SK-N-SH (cell line): ENCODE results near the gene ANKH. TPM values are rescaled to one million over a fixed set of nuclear protein-coding genes. Genes with fewer than 3 reads are reported as not detected.

ENCODE experiments used
- CTCF ChIA-PET: fragments of 300-600, 350-600 bp; formaldehyde crosslinking; extraction: SDS; loops from one replicate; lab custom pipeline; 2021; lab: Yijun Ruan, JAX
- POLR2A ChIA-PET: fragments of 350-600 bp; sonication (Branson Sonifier 250); formaldehyde crosslinking; extraction: SDS; loops from one replicate; lab custom pipeline; 2020; ENCODE audit warnings: antibody characterized with exemption, inconsistent platforms; lab: Yijun Ruan, JAX
- DNase-seq: peaks from one replicate; pipeline ENCODE4 v3.0.0; 2012
- H2AFZ ChIP-seq: fragments of 200-600 bp; sonication (generic); 2 replicates; pipeline ENCODE4 v1.8.1; 2016; ENCODE audit warnings: antibody characterized with exemption, mild to moderate bottlenecking, low read depth
- H3F3A ChIP-seq: fragments of 200-600 bp; sonication (generic); replicated peaks from 2 replicates; pipeline ENCODE3; 2016; ENCODE audit warnings: antibody characterized with exemption, mild to moderate bottlenecking; ENCODE audit not compliant: insufficient read depth
- H3K27ac ChIP-seq, 2 experiments: fragments of 200-500 bp in 1 of 2; fragments of 200-600 bp in 1 of 2; sonication (Bioruptor generic) in 1 of 2; sonication (generic), shearing (Covaris generic) in 1 of 2; 2 replicates each; pipeline versions ENCODE4 v1.5.1 to v1.6.1; 2014 to 2016; ENCODE audit warnings: low read depth in 2 of 2, inconsistent platforms in 1 of 2, low read length in 1 of 2, mild to moderate bottlenecking in 1 of 2, mixed read lengths in 1 of 2
- H3K27me3 ChIP-seq: fragments of 200-600 bp; sonication (generic), shearing (Covaris generic); 2 replicates; pipeline ENCODE4 v1.6.1; 2016; ENCODE audit warnings: mixed run types; ENCODE audit not compliant: insufficient read depth
- H3K36me3 ChIP-seq, 2 experiments: fragments of 200-500 bp in 1 of 2; fragments of 200-600 bp in 1 of 2; sonication (Bioruptor generic) in 1 of 2; sonication (generic) in 1 of 2; replicated peaks in 1 of 2; 2 replicates each; pipeline versions ENCODE3 to v1.5.1; 2014 to 2016; ENCODE audit warnings: low read length in 1 of 2, mild to moderate bottlenecking in 1 of 2; ENCODE audit not compliant: insufficient read depth in 2 of 2, control insufficient read depth in 1 of 2
- H3K4me1 ChIP-seq, 2 experiments: fragments of 200-500 bp in 1 of 2; fragments of 200-600 bp in 1 of 2; sonication (Bioruptor generic) in 1 of 2; sonication (generic), shearing (Covaris generic) in 1 of 2; 2 replicates each; pipeline versions ENCODE4 v1.5.1 to v1.6.1; 2014 to 2016; ENCODE audit warnings: low read depth in 1 of 2, low read length in 1 of 2, mixed run types in 1 of 2; ENCODE audit not compliant: insufficient read depth in 2 of 2, control insufficient read depth in 1 of 2
- H3K4me2 ChIP-seq: fragments of 200-600 bp; sonication (generic), shearing (Covaris generic); 2 replicates; pipeline ENCODE4 v1.6.1; 2017; ENCODE audit warnings: mixed run types
- H3K4me3 ChIP-seq, 2 experiments: fragments of 200-500 bp in 1 of 2; fragments of 200-600 bp in 1 of 2; sonication (Bioruptor generic) in 1 of 2; sonication (generic), shearing (Covaris generic) in 1 of 2; 2 replicates each; pipeline versions ENCODE4 v1.5.1 to v1.8.1; 2014 to 2016; ENCODE audit warnings: low read depth in 2 of 2, inconsistent platforms in 1 of 2, low read length in 1 of 2, mild to moderate bottlenecking in 1 of 2, mixed read lengths in 1 of 2, moderate library complexity in 1 of 2
- H3K79me2 ChIP-seq: fragments of 200-600 bp; sonication (generic); 2 replicates; pipeline ENCODE4 v1.8.1; 2017; ENCODE audit warnings: mild to moderate bottlenecking; ENCODE audit not compliant: insufficient read depth
- H3K9ac ChIP-seq: fragments of 200-600 bp; sonication (generic); 2 replicates; pipeline ENCODE4 v1.6.1; 2017; ENCODE audit warnings: mixed run types
- H3K9me2 ChIP-seq: fragments of 200-600 bp; sonication (generic); 2 replicates; pipeline ENCODE4 v1.6.1; 2017; ENCODE audit warnings: mixed run types
- H3K9me3 ChIP-seq: fragments of 200-600 bp; sonication (generic); 2 replicates; pipeline ENCODE4 v1.6.1; 2017; ENCODE audit warnings: mixed run types, mild to moderate bottlenecking, moderate library complexity
- H4K20me1 ChIP-seq: fragments of 200-600 bp; sonication (generic); 2 replicates; pipeline ENCODE4 v1.6.1; 2017; ENCODE audit warnings: mild to moderate bottlenecking, mixed run types; ENCODE audit not compliant: insufficient read depth
- CHD2 ChIP-seq: fragments of 150-350 bp; IDR thresholded peaks from 2 replicates; pipeline ENCODE4 v1.6.1; 2018; ENCODE audit warnings: low read length; ENCODE audit not compliant: partially characterized antibody
- FOXM1 ChIP-seq: IDR thresholded peaks from 2 replicates; pipeline ENCODE4 v1.4.0; 2012; ENCODE audit warnings: low read depth, mild to moderate bottlenecking
- GABPA ChIP-seq: IDR thresholded peaks from 2 replicates; pipeline ENCODE4 v1.4.0; 2012; ENCODE audit warnings: low read depth, mild to moderate bottlenecking
- JUND ChIP-seq: IDR thresholded peaks from 2 replicates; pipeline ENCODE4 v1.4.0; 2012
- MEF2A ChIP-seq: IDR thresholded peaks from 2 replicates; pipeline ENCODE4 v1.4.0; 2012; ENCODE audit warnings: low read depth, borderline replicate concordance
- POLR2AphosphoS5 ChIP-seq: IDR thresholded peaks from 2 replicates; pipeline ENCODE4 v1.6.1; 2012; ENCODE audit warnings: low read depth, low read length
- RAD21 ChIP-seq: IDR thresholded peaks from 2 replicates; pipeline ENCODE4 v1.6.1; 2012; ENCODE audit warnings: mild to moderate bottlenecking, low read length
- RCOR1 ChIP-seq: fragments of 150-350 bp; IDR thresholded peaks from 2 replicates; pipeline ENCODE4 v1.6.1; 2017; ENCODE audit warnings: antibody characterized with exemption, low read length
- RXRA ChIP-seq: IDR thresholded peaks from 2 replicates; pipeline ENCODE4 v1.4.0; 2012; ENCODE audit warnings: low read depth, mild to moderate bottlenecking, borderline replicate concordance
- SIN3A ChIP-seq: IDR thresholded peaks from 2 replicates; pipeline ENCODE4 v1.6.1; 2012; ENCODE audit warnings: low read depth, mild to moderate bottlenecking, low read length, moderate library complexity, borderline replicate concordance
- SMC3 ChIP-seq: IDR thresholded peaks from 2 replicates; pipeline ENCODE4 v1.6.1; 2012; ENCODE audit warnings: low read depth, low read length, improper control_type of control experiment
- YY1 ChIP-seq: IDR thresholded peaks from 2 replicates; pipeline ENCODE4 v1.4.0; 2012; ENCODE audit warnings: low read depth, mild to moderate bottlenecking
- WGBS: methylation state at CpG from one replicate; pipeline ENCODE4 v1.1.6; 2017; ENCODE audit warnings: low lambda C conversion rate; 5-methylcytosine and 5-hydroxymethylcytosine counted together
- polyA plus RNA-seq, 3 experiments: library from polyadenylated mRNA; depleted of rRNA; stranded (reverse); fragments of >200 nt; gene quantifications; 2 replicates each; pipeline ENCODE4 v1.2.3, GENCODE V29; 2012
- TF ChIP-seq, protein P1 (sequence below): fragments of 150-350 bp; IDR thresholded peaks from 2 replicates; pipeline ENCODE4 v1.6.1; 2017; ENCODE audit warnings: antibody characterized with exemption, low read length, low read depth, borderline replicate concordance
- TF ChIP-seq, protein P2 (sequence below): fragments of 150-350 bp; IDR thresholded peaks from 2 replicates; pipeline ENCODE4 v1.6.1; 2016; ENCODE audit warnings: mild to moderate bottlenecking, low read depth, low read length
- TF ChIP-seq, protein P3 (sequence below): IDR thresholded peaks from 2 replicates; pipeline ENCODE4 v1.4.0; 2012; ENCODE audit warnings: low read depth
- TF ChIP-seq, protein P4 (sequence below): fragments of 200-600 bp; sonication (generic); IDR thresholded peaks from 2 replicates; pipeline ENCODE4 v1.6.1; 2017; ENCODE audit warnings: antibody characterized with exemption, mild to moderate bottlenecking, moderate library complexity
- TF ChIP-seq, protein P5 (sequence below): IDR thresholded peaks from 2 replicates; pipeline ENCODE4 v1.6.1; 2012; ENCODE audit warnings: mild to moderate bottlenecking, low read depth, low read length, moderate library complexity
- TF ChIP-seq, protein P6 (sequence below): IDR thresholded peaks from 2 replicates; pipeline ENCODE4 v1.4.0; 2012; ENCODE audit warnings: low read depth, borderline replicate concordance

Gene ANKH
- polyA plus RNA-seq, 1 of the 3 experiments (the other 2 are of a cell fraction): 22.0 TPM

DNA sequence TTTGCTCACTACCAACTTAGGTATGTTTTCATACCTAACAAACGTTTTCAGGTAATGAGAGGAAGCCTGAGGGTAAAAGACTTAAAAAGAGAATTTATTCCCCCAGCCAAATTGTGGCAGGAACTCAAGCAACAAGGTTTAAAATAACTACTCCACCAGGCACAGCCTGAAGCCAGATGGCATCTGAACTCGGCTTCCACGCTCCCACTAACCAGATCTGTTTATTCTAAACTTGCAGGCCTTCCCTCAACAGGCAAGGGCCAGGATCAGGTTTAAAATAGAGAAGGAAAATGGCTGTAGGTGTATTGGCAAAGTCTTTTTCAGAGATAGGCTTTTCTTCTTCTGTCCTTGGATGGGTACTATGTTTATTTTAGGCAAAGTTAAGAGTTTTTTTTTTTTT lies 117.6 kb downstream of the ANKH start (continued):
- TF ChIP-seq, protein P1, sequence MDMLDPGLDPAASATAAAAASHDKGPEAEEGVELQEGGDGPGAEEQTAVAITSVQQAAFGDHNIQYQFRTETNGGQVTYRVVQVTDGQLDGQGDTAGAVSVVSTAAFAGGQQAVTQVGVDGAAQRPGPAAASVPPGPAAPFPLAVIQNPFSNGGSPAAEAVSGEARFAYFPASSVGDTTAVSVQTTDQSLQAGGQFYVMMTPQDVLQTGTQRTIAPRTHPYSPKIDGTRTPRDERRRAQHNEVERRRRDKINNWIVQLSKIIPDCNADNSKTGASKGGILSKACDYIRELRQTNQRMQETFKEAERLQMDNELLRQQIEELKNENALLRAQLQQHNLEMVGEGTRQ: no peak
- TF ChIP-seq, protein P2, sequence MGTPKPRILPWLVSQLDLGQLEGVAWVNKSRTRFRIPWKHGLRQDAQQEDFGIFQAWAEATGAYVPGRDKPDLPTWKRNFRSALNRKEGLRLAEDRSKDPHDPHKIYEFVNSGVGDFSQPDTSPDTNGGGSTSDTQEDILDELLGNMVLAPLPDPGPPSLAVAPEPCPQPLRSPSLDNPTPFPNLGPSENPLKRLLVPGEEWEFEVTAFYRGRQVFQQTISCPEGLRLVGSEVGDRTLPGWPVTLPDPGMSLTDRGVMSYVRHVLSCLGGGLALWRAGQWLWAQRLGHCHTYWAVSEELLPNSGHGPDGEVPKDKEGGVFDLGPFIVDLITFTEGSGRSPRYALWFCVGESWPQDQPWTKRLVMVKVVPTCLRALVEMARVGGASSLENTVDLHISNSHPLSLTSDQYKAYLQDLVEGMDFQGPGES: no peak
- TF ChIP-seq RAD21: no peak

DNA sequence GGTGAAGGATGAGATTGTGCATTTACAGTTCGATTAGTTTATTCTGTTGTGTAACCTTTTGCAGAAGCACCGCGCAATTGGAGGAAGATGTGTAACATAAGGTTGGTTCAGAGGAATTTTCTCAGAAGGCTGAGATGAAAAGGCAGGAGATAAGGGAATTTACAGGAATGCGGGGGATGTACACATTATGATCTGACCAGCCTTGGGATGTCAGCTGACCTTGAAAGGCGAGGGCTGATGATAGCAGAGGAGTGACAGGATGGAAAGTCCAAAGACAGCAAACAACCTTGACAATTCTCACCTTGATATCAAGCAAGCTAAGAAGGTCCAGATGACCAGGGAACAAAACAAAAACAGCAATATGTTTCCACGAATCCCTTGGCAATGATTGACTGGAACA lies 118.3 kb downstream of the ANKH start:
- H3K27me3 ChIP-seq: no peaks in the 10 kb centered on the region
- ChIA-PET CTCF (no interaction called here), POLR2A (no interaction called here)
- peaks cover 0 to 11% of the 10 kb centered on the region in 2 experiments for H3K36me3 ChIP-seq
- no peak overlapping the region for H3K27ac ChIP-seq
- TF ChIP-seq MEF2A (no peak), FOXM1 (no peak), JUND (no peak), SMC3 (no peak), YY1 (no peak), GABPA (no peak), RXRA (no peak), SIN3A (no peak), RCOR1 (no peak), CHD2 (no peak), POLR2AphosphoS5 (no peak)
- TF ChIP-seq, protein P3, sequence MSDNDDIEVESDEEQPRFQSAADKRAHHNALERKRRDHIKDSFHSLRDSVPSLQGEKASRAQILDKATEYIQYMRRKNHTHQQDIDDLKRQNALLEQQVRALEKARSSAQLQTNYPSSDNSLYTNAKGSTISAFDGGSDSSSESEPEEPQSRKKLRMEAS: no peak
- TF ChIP-seq, protein P2: no peak
- TF ChIP-seq, protein P4, sequence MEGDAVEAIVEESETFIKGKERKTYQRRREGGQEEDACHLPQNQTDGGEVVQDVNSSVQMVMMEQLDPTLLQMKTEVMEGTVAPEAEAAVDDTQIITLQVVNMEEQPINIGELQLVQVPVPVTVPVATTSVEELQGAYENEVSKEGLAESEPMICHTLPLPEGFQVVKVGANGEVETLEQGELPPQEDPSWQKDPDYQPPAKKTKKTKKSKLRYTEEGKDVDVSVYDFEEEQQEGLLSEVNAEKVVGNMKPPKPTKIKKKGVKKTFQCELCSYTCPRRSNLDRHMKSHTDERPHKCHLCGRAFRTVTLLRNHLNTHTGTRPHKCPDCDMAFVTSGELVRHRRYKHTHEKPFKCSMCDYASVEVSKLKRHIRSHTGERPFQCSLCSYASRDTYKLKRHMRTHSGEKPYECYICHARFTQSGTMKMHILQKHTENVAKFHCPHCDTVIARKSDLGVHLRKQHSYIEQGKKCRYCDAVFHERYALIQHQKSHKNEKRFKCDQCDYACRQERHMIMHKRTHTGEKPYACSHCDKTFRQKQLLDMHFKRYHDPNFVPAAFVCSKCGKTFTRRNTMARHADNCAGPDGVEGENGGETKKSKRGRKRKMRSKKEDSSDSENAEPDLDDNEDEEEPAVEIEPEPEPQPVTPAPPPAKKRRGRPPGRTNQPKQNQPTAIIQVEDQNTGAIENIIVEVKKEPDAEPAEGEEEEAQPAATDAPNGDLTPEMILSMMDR: no peak
- TF ChIP-seq, protein P5, sequence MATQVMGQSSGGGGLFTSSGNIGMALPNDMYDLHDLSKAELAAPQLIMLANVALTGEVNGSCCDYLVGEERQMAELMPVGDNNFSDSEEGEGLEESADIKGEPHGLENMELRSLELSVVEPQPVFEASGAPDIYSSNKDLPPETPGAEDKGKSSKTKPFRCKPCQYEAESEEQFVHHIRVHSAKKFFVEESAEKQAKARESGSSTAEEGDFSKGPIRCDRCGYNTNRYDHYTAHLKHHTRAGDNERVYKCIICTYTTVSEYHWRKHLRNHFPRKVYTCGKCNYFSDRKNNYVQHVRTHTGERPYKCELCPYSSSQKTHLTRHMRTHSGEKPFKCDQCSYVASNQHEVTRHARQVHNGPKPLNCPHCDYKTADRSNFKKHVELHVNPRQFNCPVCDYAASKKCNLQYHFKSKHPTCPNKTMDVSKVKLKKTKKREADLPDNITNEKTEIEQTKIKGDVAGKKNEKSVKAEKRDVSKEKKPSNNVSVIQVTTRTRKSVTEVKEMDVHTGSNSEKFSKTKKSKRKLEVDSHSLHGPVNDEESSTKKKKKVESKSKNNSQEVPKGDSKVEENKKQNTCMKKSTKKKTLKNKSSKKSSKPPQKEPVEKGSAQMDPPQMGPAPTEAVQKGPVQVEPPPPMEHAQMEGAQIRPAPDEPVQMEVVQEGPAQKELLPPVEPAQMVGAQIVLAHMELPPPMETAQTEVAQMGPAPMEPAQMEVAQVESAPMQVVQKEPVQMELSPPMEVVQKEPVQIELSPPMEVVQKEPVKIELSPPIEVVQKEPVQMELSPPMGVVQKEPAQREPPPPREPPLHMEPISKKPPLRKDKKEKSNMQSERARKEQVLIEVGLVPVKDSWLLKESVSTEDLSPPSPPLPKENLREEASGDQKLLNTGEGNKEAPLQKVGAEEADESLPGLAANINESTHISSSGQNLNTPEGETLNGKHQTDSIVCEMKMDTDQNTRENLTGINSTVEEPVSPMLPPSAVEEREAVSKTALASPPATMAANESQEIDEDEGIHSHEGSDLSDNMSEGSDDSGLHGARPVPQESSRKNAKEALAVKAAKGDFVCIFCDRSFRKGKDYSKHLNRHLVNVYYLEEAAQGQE: no peak
- TF ChIP-seq, protein P6, sequence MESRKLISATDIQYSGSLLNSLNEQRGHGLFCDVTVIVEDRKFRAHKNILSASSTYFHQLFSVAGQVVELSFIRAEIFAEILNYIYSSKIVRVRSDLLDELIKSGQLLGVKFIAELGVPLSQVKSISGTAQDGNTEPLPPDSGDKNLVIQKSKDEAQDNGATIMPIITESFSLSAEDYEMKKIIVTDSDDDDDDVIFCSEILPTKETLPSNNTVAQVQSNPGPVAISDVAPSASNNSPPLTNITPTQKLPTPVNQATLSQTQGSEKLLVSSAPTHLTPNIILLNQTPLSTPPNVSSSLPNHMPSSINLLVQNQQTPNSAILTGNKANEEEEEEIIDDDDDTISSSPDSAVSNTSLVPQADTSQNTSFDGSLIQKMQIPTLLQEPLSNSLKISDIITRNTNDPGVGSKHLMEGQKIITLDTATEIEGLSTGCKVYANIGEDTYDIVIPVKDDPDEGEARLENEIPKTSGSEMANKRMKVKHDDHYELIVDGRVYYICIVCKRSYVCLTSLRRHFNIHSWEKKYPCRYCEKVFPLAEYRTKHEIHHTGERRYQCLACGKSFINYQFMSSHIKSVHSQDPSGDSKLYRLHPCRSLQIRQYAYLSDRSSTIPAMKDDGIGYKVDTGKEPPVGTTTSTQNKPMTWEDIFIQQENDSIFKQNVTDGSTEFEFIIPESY: no peak
- no peak overlapping the region for H3K9ac ChIP-seq
- no peaks in the 10 kb centered on the region for H3K9me2 ChIP-seq
- H3K79me2 ChIP-seq: no peaks in the 10 kb centered on the region; the same call in 1 of the 2 replicates
- no peaks in the 10 kb centered on the region for H3K4me1 ChIP-seq
- no peaks in the 10 kb centered on the region for H3K9me3 ChIP-seq
- no peak overlapping the region for H3K4me2 ChIP-seq
- WGBS: 93% methylated on average over 6 of the region's 6 CpGs
- H3K4me3 ChIP-seq: no peak overlapping the region
- no peaks in the 10 kb centered on the region for H4K20me1 ChIP-seq
- no peaks in the 10 kb centered on the region for H3F3A ChIP-seq
- DNase-seq: no peak
- no peak overlapping the region for H2AFZ ChIP-seq
